Keratinocyte (primary cell): ENCODE results near the gene TRAF1. TPM values are rescaled to one million over a fixed set of nuclear protein-coding genes. Genes with fewer than 3 reads are reported as not detected.

Experiments used
- DNase-seq: peaks from one replicate; pipeline ENCODE4 v3.0.0-alpha.2; 2011; ENCODE audit warnings: low read depth, missing footprints, low spot score
- FAIRE-seq: peaks from 2 replicates; lab custom pipeline; 2011; peaks lifted over from hg19 to GRCh38; lab: Jason Lieb, UNC
- H2AFZ ChIP-seq: 2 replicates; pipeline ENCODE4 v1.6.0; 2012; ENCODE audit warnings: low read length, control low read depth, inconsistent platforms; ENCODE audit not compliant: control insufficient read depth
- H3K27ac ChIP-seq: 2 replicates; pipeline ENCODE4 v1.5.1; 2011; ENCODE audit warnings: low read length; ENCODE audit not compliant: control insufficient read depth, insufficient read depth
- H3K27me3 ChIP-seq: 3 replicates; pipeline ENCODE4 v1.6.0; 2011; ENCODE audit warnings: low read length; ENCODE audit not compliant: control insufficient read depth, insufficient read depth; ENCODE audit errors: extremely low read depth
- H3K36me3 ChIP-seq, 2 experiments: 2 replicates in 1 of 2; 3 replicates in 1 of 2; pipeline ENCODE4 v1.5.1; 2011; ENCODE audit warnings: low read length in 2 of 2, mild to moderate bottlenecking in 1 of 2; ENCODE audit not compliant: control insufficient read depth in 2 of 2, insufficient read depth in 2 of 2; ENCODE audit errors: extremely low read depth in 1 of 2
- H3K4me1 ChIP-seq: 3 replicates; pipeline ENCODE4 v1.5.1; 2011; ENCODE audit warnings: low read length; ENCODE audit not compliant: control insufficient read depth, insufficient read depth; ENCODE audit errors: extremely low read depth
- H3K4me2 ChIP-seq: 3 replicates; pipeline ENCODE4 v1.6.0; 2011; ENCODE audit warnings: low read depth, low read length; ENCODE audit not compliant: control insufficient read depth, insufficient read depth; ENCODE audit errors: extremely low read depth
- H3K4me3 ChIP-seq, 3 experiments: fragments of 200-600 bp in 1 of 3; sonication (generic) in 1 of 3; 2 replicates in 2 of 3; 3 replicates in 1 of 3; pipeline ENCODE4 v1.5.1; 2011 to 2016; ENCODE audit warnings: low read length in 3 of 3, mild to moderate bottlenecking in 3 of 3, control low read depth in 2 of 3, inconsistent platforms in 1 of 3, low read depth in 1 of 3, mixed read lengths in 1 of 3, mixed run types in 1 of 3, moderate library complexity in 1 of 3; ENCODE audit not compliant: control insufficient read depth in 2 of 3, insufficient read depth in 2 of 3; ENCODE audit errors: extremely low read depth in 1 of 3
- H3K79me2 ChIP-seq: 2 replicates; pipeline ENCODE4 v1.6.0; 2012; ENCODE audit warnings: low read length; ENCODE audit not compliant: control insufficient read depth, insufficient read depth
- H3K9ac ChIP-seq: 3 replicates; pipeline ENCODE4 v1.6.0; 2011; ENCODE audit warnings: low read length; ENCODE audit not compliant: control insufficient read depth, insufficient read depth; ENCODE audit errors: extremely low read depth
- H3K9me1 ChIP-seq: 3 replicates; pipeline ENCODE4 v1.6.0; 2011; ENCODE audit warnings: low read length; ENCODE audit not compliant: control insufficient read depth, insufficient read depth; ENCODE audit errors: extremely low read depth
- H3K9me3 ChIP-seq: 2 replicates; pipeline ENCODE4 v1.5.1; 2012; ENCODE audit warnings: low read depth, low read length; ENCODE audit not compliant: control insufficient read depth
- H4K20me1 ChIP-seq: 3 replicates; pipeline ENCODE4 v1.6.0; 2011; ENCODE audit warnings: low read length; ENCODE audit not compliant: control insufficient read depth, insufficient read depth; ENCODE audit errors: extremely low read depth
- EZH2 ChIP-seq: IDR thresholded peaks from one replicate; pipeline ENCODE4 v1.6.1; 2012; ENCODE audit warnings: inconsistent platforms, mild to moderate bottlenecking, low read length, moderate library complexity
- dilution Hi-C: fragments of 300-500 bp; cut with MboI; formaldehyde crosslinking; loops from one replicate; pipeline ENCODE4 v1.7.0; 2020; ENCODE audit warnings: low sequenced_read_pairs; ENCODE audit not compliant: extremely low pct_ligation_motif_present
- polyA plus RNA-seq, 5 experiments: library from polyadenylated mRNA; depleted of rRNA in 3 of 5; stranded (reverse) in 3 of 5; stranded (forward) in 1 of 5; unstranded in 1 of 5; fragments of >200 nt; gene quantifications; 1 replicate in 1 of 5; 2 replicates in 3 of 5; 3 replicates in 1 of 5; pipeline versions ENCODE4 v1.2.1 to v1.2.3, GENCODE V29; 2011 to 2012; ENCODE audit warnings: missing spikeins in 2 of 5, low read depth in 1 of 5, low replicate concordance in 1 of 5
- TF ChIP-seq, protein P1 (sequence below), 3 experiments: IDR thresholded peaks in 1 of 3; conservative IDR thresholded peaks in 1 of 3; optimal IDR thresholded peaks in 1 of 3; 2 replicates in 2 of 3; 3 replicates in 1 of 3; pipeline versions ENCODE3 to v1.5.1; 2011; ENCODE audit warnings: low read length in 3 of 3, mild to moderate bottlenecking in 3 of 3, moderate library complexity in 2 of 3, control low read depth in 1 of 3, inconsistent platforms in 1 of 3; ENCODE audit not compliant: insufficient read depth in 2 of 3; ENCODE audit errors: extremely low read depth in 1 of 3

TRAF1 gene
- polyA plus RNA-seq, 1 donor (not counting 4 experiments of a cell fraction or from before 2014, with no cell fraction given), result 1.2 TPM

- H3K27me3 ChIP-seq, result no peaks in the 10 kb centered on the region
- no peak overlapping the region for H3K9ac ChIP-seq
- H4K20me1 ChIP-seq, result no peaks in the 10 kb centered on the region
- H3K9me3 ChIP-seq, result no peaks in the 10 kb centered on the region
- FAIRE-seq (no peak), DNase-seq (no peak)
- peaks cover 44% of the 10 kb centered on the region for H3K4me1 ChIP-seq
- dilution Hi-C loops, result no loop called here
- H3K9me1 ChIP-seq, result no peaks in the 10 kb centered on the region
- TF ChIP-seq EZH2, result no peak
- TF ChIP-seq, protein P1, sequence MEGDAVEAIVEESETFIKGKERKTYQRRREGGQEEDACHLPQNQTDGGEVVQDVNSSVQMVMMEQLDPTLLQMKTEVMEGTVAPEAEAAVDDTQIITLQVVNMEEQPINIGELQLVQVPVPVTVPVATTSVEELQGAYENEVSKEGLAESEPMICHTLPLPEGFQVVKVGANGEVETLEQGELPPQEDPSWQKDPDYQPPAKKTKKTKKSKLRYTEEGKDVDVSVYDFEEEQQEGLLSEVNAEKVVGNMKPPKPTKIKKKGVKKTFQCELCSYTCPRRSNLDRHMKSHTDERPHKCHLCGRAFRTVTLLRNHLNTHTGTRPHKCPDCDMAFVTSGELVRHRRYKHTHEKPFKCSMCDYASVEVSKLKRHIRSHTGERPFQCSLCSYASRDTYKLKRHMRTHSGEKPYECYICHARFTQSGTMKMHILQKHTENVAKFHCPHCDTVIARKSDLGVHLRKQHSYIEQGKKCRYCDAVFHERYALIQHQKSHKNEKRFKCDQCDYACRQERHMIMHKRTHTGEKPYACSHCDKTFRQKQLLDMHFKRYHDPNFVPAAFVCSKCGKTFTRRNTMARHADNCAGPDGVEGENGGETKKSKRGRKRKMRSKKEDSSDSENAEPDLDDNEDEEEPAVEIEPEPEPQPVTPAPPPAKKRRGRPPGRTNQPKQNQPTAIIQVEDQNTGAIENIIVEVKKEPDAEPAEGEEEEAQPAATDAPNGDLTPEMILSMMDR (optimal IDR thresholded peaks at IDR 0.05 in 1 of 3, IDR thresholded peaks at IDR 0.05 in 1 of 3, conservative IDR thresholded peaks at IDR 0.05 in 1 of 3; ENCODE audit: extremely low read depth in 1 of 3, insufficient read depth in 2 of 3, low read length in 3 of 3), result no peak
- H3K27ac ChIP-seq, result no peak overlapping the region
- no peak overlapping the region for H3K4me2 ChIP-seq
- no peaks in the 10 kb centered on the region for H3K79me2 ChIP-seq
- no peak overlapping the region for H2AFZ ChIP-seq
- no peak overlapping the region for H3K4me3 ChIP-seq
- no peaks in the 10 kb centered on the region for H3K36me3 ChIP-seq
Measured at GRCh38 chr9:120937596-120937995, 11.0 kb upstream of the TRAF1 start.

DNA sequence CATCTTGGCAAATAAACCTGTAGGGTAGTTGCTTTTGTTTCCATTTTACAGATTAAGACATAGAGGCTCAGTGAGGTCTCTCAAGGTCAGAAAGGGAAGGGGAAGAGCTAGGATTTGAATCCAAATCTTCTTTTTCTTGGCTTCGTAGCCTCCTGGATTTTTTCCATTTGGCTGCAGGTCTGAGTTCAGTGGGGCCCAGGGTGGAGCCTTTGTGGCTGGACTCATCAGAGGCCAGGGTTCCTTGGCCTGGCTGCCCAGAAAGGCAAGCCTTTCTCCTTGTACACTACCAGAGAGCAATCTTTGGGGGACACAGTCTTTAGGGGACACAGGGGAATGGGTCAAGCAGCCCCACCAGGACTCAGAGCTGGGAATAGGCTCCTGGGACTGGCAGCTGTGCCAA, 10.5 kb upstream of the TRAF1 start:
- Histone ChIP-seq H3K4me1 (peaks cover 39% of the 10 kb centered on the region), H3K4me3 (no peak overlapping the region), H2AFZ (no peak overlapping the region), H3K27me3 (no peaks in the 10 kb centered on the region), H3K4me2 (no peak overlapping the region), H3K79me2 (no peaks in the 10 kb centered on the region), H3K36me3 (no peaks in the 10 kb centered on the region), H3K9ac (no peak overlapping the region), H3K9me3 (no peaks in the 10 kb centered on the region), H3K27ac (no peak overlapping the region), H4K20me1 (no peaks in the 10 kb centered on the region), H3K9me1 (no peaks in the 10 kb centered on the region)
- no peak for FAIRE-seq
- dilution Hi-C loops, result no loop called here
- TF ChIP-seq EZH2, result no peak
- TF ChIP-seq, protein P1 (optimal IDR thresholded peaks at IDR 0.05 in 1 of 3, IDR thresholded peaks at IDR 0.05 in 1 of 3, conservative IDR thresholded peaks at IDR 0.05 in 1 of 3; ENCODE audit: extremely low read depth in 1 of 3, insufficient read depth in 2 of 3, low read length in 3 of 3), result no peak
- DNase-seq, result no peak
